Ishikawa (cell line): ENCODE data around the gene TCTN2.

Source experiments
- EGR1 ChIP-seq: IDR thresholded peaks from 2 replicates; pipeline ENCODE4 v1.6.1; 2012
- EP300 ChIP-seq: IDR thresholded peaks from 2 replicates; pipeline ENCODE4 v1.6.1; 2012; ENCODE audit warnings: borderline replicate concordance
- TAF1 ChIP-seq: IDR thresholded peaks from 2 replicates; pipeline ENCODE4 v1.6.1; 2012; ENCODE audit warnings: low read depth, mild to moderate bottlenecking
- YY1 ChIP-seq: IDR thresholded peaks from 2 replicates; pipeline ENCODE4 v1.6.1; 2012; ENCODE audit warnings: low read depth

- no peak for TF ChIP-seq EP300
- no peak for TF ChIP-seq TAF1
- TF ChIP-seq YY1 = no peak
- no peak for TF ChIP-seq EGR1
These were observed 49.0 kb upstream of the TCTN2 start for GRCh38 chr12:123621619-123622530.
